ENCODE measurements around the gene MXI1.
"Not testable (repeated sequence)": the region's sequence is repeated elsewhere in the genome, so short reads cannot be mapped to it uniquely, and the experiment has no call there.

The MXI1 gene

GRCh38 chr10:110244550-110244949 is 37.1 kb downstream of the MXI1 start:
- no peak for DNase-seq

GRCh38 chr10:110247833-110248232 is 40.4 kb downstream of the MXI1 start:
- DNase-seq: not testable (repeated sequence)

GRCh38 chr10:110249489-110249888 is 42.1 kb downstream of the MXI1 start:
- not testable (repeated sequence) for DNase-seq

- DNase-seq: not testable (repeated sequence)
These were observed 44.0 kb downstream of the MXI1 start for GRCh38 chr10:110251392-110251791.

- no peak for DNase-seq
These were observed 44.7 kb downstream of the MXI1 start for GRCh38 chr10:110252151-110252550.

GRCh38 chr10:110254467-110254866 is 47.1 kb downstream of the MXI1 start:
- DNase-seq: no peak

- no peak for DNase-seq
These were observed 51.1 kb downstream of the MXI1 start for GRCh38 chr10:110258542-110258941.

GRCh38 chr10:110259317-110259716 is 51.9 kb downstream of the MXI1 start:
- no peak for DNase-seq

- no peak for DNase-seq
These were observed 53.5 kb downstream of the MXI1 start for GRCh38 chr10:110260746-110261477.

- no peak for DNase-seq
These were observed 55.8 kb downstream of the MXI1 start for GRCh38 chr10:110263164-110263563.

GRCh38 chr10:110265573-110266193 is 58.3 kb downstream of the MXI1 start:
- no peak for DNase-seq

- no peak for DNase-seq
These were observed 59.9 kb downstream of the MXI1 start for GRCh38 chr10:110267276-110267675.

GRCh38 chr10:110268442-110268841 is 61.0 kb downstream of the MXI1 start:
- no peak for DNase-seq

GRCh38 chr10:110268971-110269370 is 61.6 kb downstream of the MXI1 start:
- DNase-seq: no peak

- no peak for DNase-seq
These were observed 62.2 kb downstream of the MXI1 start for GRCh38 chr10:110269374-110270318.

GRCh38 chr10:110272995-110273394 is 65.6 kb downstream of the MXI1 start:
- DNase-seq: not testable (repeated sequence)

GRCh38 chr10:110273474-110273873 is 66.1 kb downstream of the MXI1 start:
- DNase-seq: peak; percentile 47

- no peak for DNase-seq
These were observed 66.7 kb downstream of the MXI1 start for GRCh38 chr10:110274072-110274627.

GRCh38 chr10:110274647-110275046 is 67.2 kb downstream of the MXI1 start:
- no peak for DNase-seq

GRCh38 chr10:110275128-110275729 is 67.8 kb downstream of the MXI1 start:
- DNase-seq: no peak

GRCh38 chr10:110276603-110277002 is 69.2 kb downstream of the MXI1 start:
- DNase-seq: no peak

GRCh38 chr10:110277591-110277990 is 70.2 kb downstream of the MXI1 start:
- DNase-seq: no peak

All from activated CD8-positive, alpha-beta memory T cell treated with anti-CD3 and anti-CD28 coated beads, Interleukin-2, amount 50 U/mL, for 4 hours (primary cell).